Left cardiac atrium (tissue), 4 donors: ENCODE measurements around the gene ABR. TPM values are rescaled to one million over a fixed set of nuclear protein-coding genes. Genes with fewer than 3 reads are reported as not detected.

ENCODE experiments used
- ATAC-seq, 2 donors: fragments of 200-7000 bp; cut with Tn5 transposase; one replicate each; pipeline ENCODE4 v1.9.1; 2020; ENCODE audit warnings: mild to moderate bottlenecking in 2 of 2, moderate library complexity in 2 of 2
- DNase-seq: peaks from one replicate; pipeline ENCODE4 v3.0.0-alpha.2; 2020
- intact Hi-C, 2 donors: fragments of 100-400 bp; cut with DNase I; formaldehyde crosslinking; loops; one replicate each; pipeline versions ENCODE4 v1.14.1 to v1.15.1; 2022 to 2023
- total RNA-seq, 2 donors: library from RNA; stranded (reverse); fragmentation: NEBNext Ultra II Directional; extraction: Animal tissue kit (Norgen Biotek cat#: 25700); gene quantifications; one replicate each; pipeline ENCODE4 v1.2.1, GENCODE V29; 2021
- donor health status: DM: no; HTN: yes; CAD: no.
- donor health status: DM: no; HTN: yes; CAD: no; lungs with severe emphysema.
- donor health status: DM: yes; HTN: yes; CAD: no.
- donor health status: Dilated cardiomyopathy.

Gene ABR
- total RNA-seq, 2 donors from 2014 or later: 118 to 132 TPM

- ATAC-seq (no peak), DNase-seq (no peak)
- intact Hi-C loops: no loop called here
These were observed 147.4 kb downstream of the ABR start for GRCh38 chr17:1032391-1032790.

GRCh38 chr17:1031711-1032110 lies 148.1 kb downstream of the ABR start:
- intact Hi-C loops: no loop called here
- peak; percentile 74 to 75 for ATAC-seq
- peak; percentile 74 for DNase-seq

GRCh38 chr17:1030684-1031532 lies 148.9 kb downstream of the ABR start:
- DNase-seq: peak; percentile 68
- peak; percentile 68 to 74 for ATAC-seq
- intact Hi-C loops: no loop called here

GRCh38 chr17:1029922-1030644 lies 149.7 kb downstream of the ABR start:
- ATAC-seq (peak; percentile 13 to 24), DNase-seq (no peak)
- intact Hi-C loops: loop anchor here in 1 of 2 donors (2.0 kb wide), 1 partner anchor 17 kb away; no protein-coding TSS in a partner anchor

- intact Hi-C loops: loop anchor here in 1 of 2 donors (2.0 kb wide), 1 partner anchor 17 kb away; no protein-coding TSS in a partner anchor
- DNase-seq (peak; percentile 70), ATAC-seq (peak in 1 of 2 donors; percentile 21)
These were observed 150.4 kb downstream of the ABR start for GRCh38 chr17:1029196-1029921.

GRCh38 chr17:1027044-1027443 lies 152.7 kb downstream of the ABR start:
- DNase-seq: no peak
- intact Hi-C loops: no loop called here
- ATAC-seq: no peak

- intact Hi-C loops: no loop called here
- no peak for DNase-seq
- no peak for ATAC-seq
These were observed 153.2 kb downstream of the ABR start for GRCh38 chr17:1026599-1026975.

- ATAC-seq: no peak
- intact Hi-C loops: no loop called here
- DNase-seq: no peak
These were observed 153.8 kb downstream of the ABR start for GRCh38 chr17:1025733-1026598.

- DNase-seq (no peak), ATAC-seq (no peak)
- intact Hi-C loops: no loop called here
These were observed 155.7 kb downstream of the ABR start for GRCh38 chr17:1024076-1024475.

GRCh38 chr17:1022278-1023024 lies 157.3 kb downstream of the ABR start:
- peak; percentile 76 to 84 for ATAC-seq
- intact Hi-C loops: no loop called here
- peak; percentile 77 for DNase-seq

GRCh38 chr17:1021147-1021546 lies 158.6 kb downstream of the ABR start:
- intact Hi-C loops: no loop called here
- DNase-seq: no peak
- no peak for ATAC-seq

GRCh38 chr17:1019451-1019850 lies 160.3 kb downstream of the ABR start:
- DNase-seq (peak; percentile 58), ATAC-seq (peak; percentile 62 to 67)
- intact Hi-C loops: no loop called here

- intact Hi-C loops: no loop called here
- ATAC-seq (no peak), DNase-seq (no peak)
These were observed 161.2 kb downstream of the ABR start for GRCh38 chr17:1018547-1018946.

GRCh38 chr17:1013729-1014090 lies 166.1 kb downstream of the ABR start:
- DNase-seq: no peak
- intact Hi-C loops: no loop called here
- no peak for ATAC-seq

- DNase-seq (no peak), ATAC-seq (no peak)
- intact Hi-C loops: no loop called here
These were observed 166.7 kb downstream of the ABR start for GRCh38 chr17:1012823-1013728.

GRCh38 chr17:1011760-1012735 lies 167.7 kb downstream of the ABR start:
- DNase-seq (no peak), ATAC-seq (no peak)
- intact Hi-C loops: no loop called here
